GM23338 (cell line): ENCODE measurements around the gene BNIP5. TPM values are rescaled to one million over a fixed set of nuclear protein-coding genes. Genes with fewer than 3 reads are reported as not detected.

Experiments
- ATAC-seq: fragments of 200-7000 bp; cut with Tn5 transposase; 3 replicates; pipeline ENCODE4 v1.9.1; 2020
- DNase-seq: peaks from one replicate; pipeline ENCODE4 v3.0.0-alpha.2; 2015; ENCODE audit warnings: low spot score
- H2AFZ ChIP-seq: fragments of 200-600 bp; sonication (generic); 2 replicates; pipeline ENCODE4 v1.8.0; 2016; ENCODE audit warnings: antibody characterized with exemption, mild to moderate bottlenecking, moderate library complexity
- H3F3A ChIP-seq: fragments of 200-600 bp; sonication (generic); replicated peaks from 2 replicates; pipeline ENCODE4 v1.8.0; 2017; ENCODE audit warnings: antibody characterized with exemption, mixed run types, low read depth
- H3K27ac ChIP-seq: fragments of 200-600 bp; sonication (generic); 2 replicates; pipeline ENCODE4 v1.6.1; 2016; ENCODE audit warnings: low read depth
- H3K27me3 ChIP-seq: fragments of 200-600 bp; sonication (generic); 2 replicates; pipeline ENCODE4 v1.8.0; 2016; ENCODE audit warnings: mild to moderate bottlenecking, mixed run types, moderate library complexity; ENCODE audit not compliant: insufficient read depth
- H3K36me3 ChIP-seq: fragments of 200-600 bp; sonication (generic); 2 replicates; pipeline ENCODE4 v1.8.0; 2016; ENCODE audit warnings: mild to moderate bottlenecking; ENCODE audit not compliant: insufficient read depth
- H3K4me1 ChIP-seq: fragments of 200-600 bp; sonication (generic); 2 replicates; pipeline ENCODE4 v1.8.0; 2016; ENCODE audit warnings: mild to moderate bottlenecking, moderate library complexity; ENCODE audit not compliant: insufficient read depth
- H3K4me2 ChIP-seq: fragments of 200-600 bp; sonication (generic); 2 replicates; pipeline ENCODE4 v1.7.1; 2017; ENCODE audit warnings: mixed run types
- H3K4me3 ChIP-seq: fragments of 200-600 bp; sonication (generic); 2 replicates; pipeline ENCODE4 v1.6.1; 2016; ENCODE audit warnings: mixed run types
- H3K79me2 ChIP-seq: fragments of 200-600 bp; sonication (generic); replicated peaks from 2 replicates; pipeline ENCODE4 v1.8.0; 2017; ENCODE audit warnings: mild to moderate bottlenecking; ENCODE audit not compliant: insufficient read depth
- H3K9me2 ChIP-seq: fragments of 200-600 bp; sonication (generic); 2 replicates; pipeline ENCODE4 v1.8.0; 2017; ENCODE audit not compliant: insufficient read depth
- H4K20me1 ChIP-seq: fragments of 200-600 bp; sonication (generic); replicated peaks from 2 replicates; pipeline ENCODE4 v1.8.0; 2017; ENCODE audit warnings: mild to moderate bottlenecking; ENCODE audit not compliant: insufficient read depth
- H3K27ac Mint-ChIP-seq: 2 replicates; pipeline ENCODE4 v1.8.0; 2020; ENCODE audit warnings: inconsistent platforms, mild to moderate bottlenecking, moderate library complexity, mixed read lengths
- H3K27me3 Mint-ChIP-seq: 3 replicates; pipeline ENCODE4 v1.8.0; 2022; ENCODE audit warnings: low read depth, mild to moderate bottlenecking, moderate library complexity, mixed read lengths, inconsistent platforms; ENCODE audit not compliant: insufficient read depth, poor library complexity
- H3K36me3 Mint-ChIP-seq: 3 replicates; pipeline ENCODE4 v1.8.0; 2021; ENCODE audit warnings: low read depth, mild to moderate bottlenecking, inconsistent platforms, moderate library complexity, mixed read lengths
- H3K4me1 Mint-ChIP-seq: 3 replicates; pipeline ENCODE4 v1.8.0; 2020; ENCODE audit warnings: mild to moderate bottlenecking, inconsistent platforms, mixed read lengths
- H3K4me3 Mint-ChIP-seq: 3 replicates; pipeline ENCODE4 v1.8.0; 2021; ENCODE audit warnings: moderate library complexity, mild to moderate bottlenecking, inconsistent platforms, mixed read lengths
- H3K9me3 Mint-ChIP-seq: 3 replicates; pipeline ENCODE4 v1.8.0; 2020; ENCODE audit warnings: moderate library complexity, mild to moderate bottlenecking, inconsistent platforms, mixed read lengths
- EZH2phosphoT487 ChIP-seq: fragments of 200-600 bp; sonication (generic); IDR thresholded peaks from one replicate; pipeline ENCODE4 v1.8.1; 2018; ENCODE audit warnings: antibody characterized with exemption; ENCODE audit not compliant: unreplicated experiment
- JUNB ChIP-seq: IDR thresholded peaks from one replicate; pipeline ENCODE4 v1.6.1; 2016; ENCODE audit warnings: antibody characterized with exemption; ENCODE audit not compliant: unreplicated experiment
- NANOG ChIP-seq: IDR thresholded peaks from 2 replicates; pipeline ENCODE4 v1.6.1; 2016; ENCODE audit warnings: antibody characterized with exemption, borderline replicate concordance
- POLR2AphosphoS5 ChIP-seq: IDR thresholded peaks from 2 replicates; pipeline ENCODE4 v1.6.1; 2016; ENCODE audit warnings: antibody characterized with exemption, low read depth
- STAT1 ChIP-seq: IDR thresholded peaks from one replicate; pipeline ENCODE4 v1.6.1; 2016; ENCODE audit warnings: antibody characterized with exemption; ENCODE audit not compliant: unreplicated experiment
- ZNF114 ChIP-seq: fragments of 250-450 bp; sonication (Bioruptor Pico); IDR thresholded peaks from 2 replicates; pipeline ENCODE4 v1.5.0; 2020; ENCODE audit warnings: mild to moderate bottlenecking, moderate library complexity
- ZNF331 ChIP-seq: fragments of 250-450 bp; sonication (Bioruptor Pico); IDR thresholded peaks from 2 replicates; pipeline ENCODE4 v1.5.0; 2020; ENCODE audit warnings: low read depth, mild to moderate bottlenecking, moderate library complexity
- polyA plus RNA-seq: library from polyadenylated mRNA; unstranded; fragments of >200 nt; fragmentation: Nextera tagmentation; extraction: Ambion mirVana; gene quantifications from 2 replicates; pipeline ENCODE4 v1.2.1, GENCODE V29; 2016
- total RNA-seq: library from RNA; depleted of rRNA; stranded (reverse); fragments of >200 nt; shearing (Covaris generic); gene quantifications from 2 replicates; pipeline ENCODE4 v1.2.3, GENCODE V29; 2014
- TF ChIP-seq, protein P1 (sequence below), 2 experiments: fragments of 200-600 bp in 1 of 2; sonication (generic) in 1 of 2; conservative IDR thresholded peaks; 2 replicates each; pipeline versions ENCODE4 v1.5.1 to v1.6.1; 2016 to 2017; ENCODE audit warnings: antibody characterized with exemption in 2 of 2, low read depth in 2 of 2, mild to moderate bottlenecking in 2 of 2, moderate library complexity in 1 of 2
- TF ChIP-seq, protein P2 (sequence below): IDR thresholded peaks from one replicate; pipeline ENCODE4 v1.6.1; 2018; ENCODE audit warnings: antibody characterized with exemption; ENCODE audit not compliant: unreplicated experiment

The BNIP5 gene
- total and polyA plus RNA-seq, 2 experiments from 2014 or later = not detected

DNA sequence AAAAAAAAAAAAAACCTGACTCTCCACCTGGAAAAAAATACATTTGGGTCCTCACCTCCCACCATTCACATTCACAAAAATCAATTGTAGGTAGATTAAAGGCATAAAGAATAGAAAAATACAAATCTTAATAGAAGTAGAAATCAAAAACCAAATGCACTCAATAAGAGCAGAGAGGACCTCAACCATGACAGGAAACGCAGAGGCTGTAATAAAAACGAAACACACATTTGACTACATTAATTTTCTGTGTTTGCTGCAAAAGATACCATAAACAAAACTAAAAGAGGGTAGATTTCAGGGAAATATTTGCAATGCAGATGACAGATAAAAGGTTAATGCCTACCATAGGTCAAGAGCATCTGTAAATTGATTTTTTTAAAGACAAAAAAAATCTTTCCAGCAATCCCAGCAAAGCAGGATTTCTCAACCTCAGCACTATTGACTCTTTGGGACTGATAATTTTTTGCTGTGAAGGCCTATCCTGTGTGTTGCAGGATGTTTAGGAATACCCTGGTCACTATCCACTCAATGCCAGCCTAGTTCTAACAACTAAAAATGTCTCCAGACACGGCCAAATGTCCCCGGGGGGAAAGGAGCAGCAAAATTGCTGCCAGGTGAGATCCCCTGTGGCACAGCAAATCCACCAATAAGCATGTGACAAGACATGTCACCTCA, 41.7 kb upstream of the BNIP5 start:
- Histone ChIP-seq H3K4me1 (0 out of 2 replicates have a peak, but pooled peaks cover 10% of the 10 kb centered on the region), H3F3A (no peaks in the 10 kb centered on the region), H3K27me3 (no peaks in the 10 kb centered on the region), H3K27ac (no peak overlapping the region), H3K9me2 (no peaks in the 10 kb centered on the region), H3K36me3 (no peaks in the 10 kb centered on the region), H2AFZ (no peak overlapping the region), H4K20me1 (no peaks in the 10 kb centered on the region), H3K79me2 (no peaks in the 10 kb centered on the region), H3K4me2 (no peak overlapping the region), H3K4me3 (no peak overlapping the region)
- DNase-seq = no peak
- TF ChIP-seq ZNF114 (CRISPR knock-in tag) = no peak
- no peak for TF ChIP-seq JUNB
- TF ChIP-seq EZH2phosphoT487 = no peak
- TF ChIP-seq NANOG = no peak
- TF ChIP-seq STAT1 = no peak
- TF ChIP-seq, protein P1, sequence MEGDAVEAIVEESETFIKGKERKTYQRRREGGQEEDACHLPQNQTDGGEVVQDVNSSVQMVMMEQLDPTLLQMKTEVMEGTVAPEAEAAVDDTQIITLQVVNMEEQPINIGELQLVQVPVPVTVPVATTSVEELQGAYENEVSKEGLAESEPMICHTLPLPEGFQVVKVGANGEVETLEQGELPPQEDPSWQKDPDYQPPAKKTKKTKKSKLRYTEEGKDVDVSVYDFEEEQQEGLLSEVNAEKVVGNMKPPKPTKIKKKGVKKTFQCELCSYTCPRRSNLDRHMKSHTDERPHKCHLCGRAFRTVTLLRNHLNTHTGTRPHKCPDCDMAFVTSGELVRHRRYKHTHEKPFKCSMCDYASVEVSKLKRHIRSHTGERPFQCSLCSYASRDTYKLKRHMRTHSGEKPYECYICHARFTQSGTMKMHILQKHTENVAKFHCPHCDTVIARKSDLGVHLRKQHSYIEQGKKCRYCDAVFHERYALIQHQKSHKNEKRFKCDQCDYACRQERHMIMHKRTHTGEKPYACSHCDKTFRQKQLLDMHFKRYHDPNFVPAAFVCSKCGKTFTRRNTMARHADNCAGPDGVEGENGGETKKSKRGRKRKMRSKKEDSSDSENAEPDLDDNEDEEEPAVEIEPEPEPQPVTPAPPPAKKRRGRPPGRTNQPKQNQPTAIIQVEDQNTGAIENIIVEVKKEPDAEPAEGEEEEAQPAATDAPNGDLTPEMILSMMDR (conservative IDR thresholded peaks at IDR 0.05; ENCODE audit: low read depth in 2 of 2) = no peak
- no peak for TF ChIP-seq POLR2AphosphoS5
- no peak for TF ChIP-seq ZNF331 (CRISPR knock-in tag)
- H3K9me3 Mint-ChIP-seq = no peaks in the 10 kb centered on the region
- no peak overlapping the region for H3K27ac Mint-ChIP-seq
- peaks cover 25% of the 10 kb centered on the region for H3K4me1 Mint-ChIP-seq
- no peak overlapping the region for H3K4me3 Mint-ChIP-seq
- no peaks in the 10 kb centered on the region for H3K36me3 Mint-ChIP-seq
- H3K27me3 Mint-ChIP-seq = peaks cover 3% of the 10 kb centered on the region
- ATAC-seq = no peak

DNA sequence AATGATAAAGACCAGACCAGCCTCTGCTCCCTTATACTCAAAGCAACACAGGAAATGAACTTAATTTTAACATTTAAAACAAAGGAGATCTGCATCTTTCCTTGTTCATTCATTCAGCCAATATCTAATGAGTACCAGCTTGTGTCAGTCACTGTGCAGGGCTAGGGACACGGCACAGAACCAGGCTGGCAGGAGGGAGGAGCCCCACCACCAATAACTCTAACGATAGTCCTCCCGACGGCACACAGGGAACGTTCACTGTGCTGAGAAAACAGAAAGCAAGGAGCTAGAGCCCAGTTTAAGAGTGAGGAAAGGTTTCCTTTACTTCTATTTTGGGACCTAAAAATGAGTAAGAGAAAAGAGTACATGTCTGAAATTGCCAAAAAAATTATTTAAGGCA, 40.9 kb upstream of the BNIP5 start:
- Histone ChIP-seq H3K27ac (no peak overlapping the region), H3K4me3 (no peak overlapping the region), H4K20me1 (no peaks in the 10 kb centered on the region), H3K9me2 (no peaks in the 10 kb centered on the region), H3K27me3 (no peaks in the 10 kb centered on the region), H3K36me3 (no peaks in the 10 kb centered on the region), H3K4me1 (0 out of 2 replicates have a peak, but pooled peaks cover 10% of the 10 kb centered on the region), H3F3A (no peaks in the 10 kb centered on the region), H3K79me2 (no peaks in the 10 kb centered on the region), H3K4me2 (no peak overlapping the region), H2AFZ (0 out of 2 replicates have a peak overlapping the region, but pooled peaks have one; percentile 29)
- ATAC-seq (no peak), DNase-seq (no peak)
- no peak overlapping the region for H3K27ac Mint-ChIP-seq
- H3K36me3 Mint-ChIP-seq = no peaks in the 10 kb centered on the region
- H3K27me3 Mint-ChIP-seq = peaks cover 3% of the 10 kb centered on the region
- H3K4me1 Mint-ChIP-seq = peaks cover 23% of the 10 kb centered on the region
- H3K9me3 Mint-ChIP-seq = no peaks in the 10 kb centered on the region
- no peak overlapping the region for H3K4me3 Mint-ChIP-seq
- TF ChIP-seq, protein P1 (conservative IDR thresholded peaks at IDR 0.05; ENCODE audit: low read depth in 2 of 2) = no peak
- no peak for TF ChIP-seq NANOG
- no peak for TF ChIP-seq STAT1
- TF ChIP-seq, protein P2, sequence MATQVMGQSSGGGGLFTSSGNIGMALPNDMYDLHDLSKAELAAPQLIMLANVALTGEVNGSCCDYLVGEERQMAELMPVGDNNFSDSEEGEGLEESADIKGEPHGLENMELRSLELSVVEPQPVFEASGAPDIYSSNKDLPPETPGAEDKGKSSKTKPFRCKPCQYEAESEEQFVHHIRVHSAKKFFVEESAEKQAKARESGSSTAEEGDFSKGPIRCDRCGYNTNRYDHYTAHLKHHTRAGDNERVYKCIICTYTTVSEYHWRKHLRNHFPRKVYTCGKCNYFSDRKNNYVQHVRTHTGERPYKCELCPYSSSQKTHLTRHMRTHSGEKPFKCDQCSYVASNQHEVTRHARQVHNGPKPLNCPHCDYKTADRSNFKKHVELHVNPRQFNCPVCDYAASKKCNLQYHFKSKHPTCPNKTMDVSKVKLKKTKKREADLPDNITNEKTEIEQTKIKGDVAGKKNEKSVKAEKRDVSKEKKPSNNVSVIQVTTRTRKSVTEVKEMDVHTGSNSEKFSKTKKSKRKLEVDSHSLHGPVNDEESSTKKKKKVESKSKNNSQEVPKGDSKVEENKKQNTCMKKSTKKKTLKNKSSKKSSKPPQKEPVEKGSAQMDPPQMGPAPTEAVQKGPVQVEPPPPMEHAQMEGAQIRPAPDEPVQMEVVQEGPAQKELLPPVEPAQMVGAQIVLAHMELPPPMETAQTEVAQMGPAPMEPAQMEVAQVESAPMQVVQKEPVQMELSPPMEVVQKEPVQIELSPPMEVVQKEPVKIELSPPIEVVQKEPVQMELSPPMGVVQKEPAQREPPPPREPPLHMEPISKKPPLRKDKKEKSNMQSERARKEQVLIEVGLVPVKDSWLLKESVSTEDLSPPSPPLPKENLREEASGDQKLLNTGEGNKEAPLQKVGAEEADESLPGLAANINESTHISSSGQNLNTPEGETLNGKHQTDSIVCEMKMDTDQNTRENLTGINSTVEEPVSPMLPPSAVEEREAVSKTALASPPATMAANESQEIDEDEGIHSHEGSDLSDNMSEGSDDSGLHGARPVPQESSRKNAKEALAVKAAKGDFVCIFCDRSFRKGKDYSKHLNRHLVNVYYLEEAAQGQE = no peak
- no peak for TF ChIP-seq ZNF331 (CRISPR knock-in tag)
